ENCODE data around the gene RDH13. TPM values are rescaled to one million over a fixed set of nuclear protein-coding genes. Genes with fewer than 3 reads are reported as not detected.

RDH13 gene
- polyA plus RNA-seq, 1 of the 3 experiments (the other 2 are of a cell fraction): 9.6 TPM

- H4K20me1 ChIP-seq (ENCODE audit: insufficient read depth): peaks cover 17% of the 10 kb centered on the region
- H3K27me3 ChIP-seq (ENCODE audit: insufficient read depth): no peaks in the 10 kb centered on the region
- no peak overlapping the region for H3K27ac ChIP-seq (ENCODE audit: low read depth in 2 of 2, low read length in 1 of 2)
- H3K9me3 ChIP-seq: no peaks in the 10 kb centered on the region
- WGBS (ENCODE audit: low lambda C conversion rate): 91% methylated on average over 30 of the region's 32 CpGs
- no peak overlapping the region for H2AFZ ChIP-seq (ENCODE audit: low read depth)
- H3K79me2 ChIP-seq (ENCODE audit: insufficient read depth): no peaks in the 10 kb centered on the region
- peaks cover 0 to 28% of the 10 kb centered on the region in 2 experiments for H3K36me3 ChIP-seq (replicated peaks in 1 of 2; ENCODE audit: control insufficient read depth in 1 of 2, insufficient read depth in 2 of 2, low read length in 1 of 2)
- H3K4me2 ChIP-seq: no peak overlapping the region
- H3K4me1 ChIP-seq (ENCODE audit: control insufficient read depth in 1 of 2, insufficient read depth in 2 of 2, low read depth in 1 of 2, low read length in 1 of 2): peaks cover 5 to 13% of the 10 kb centered on the region in 2 experiments; a peak in 1 of 4 replicates
- no peak overlapping the region for H3K9ac ChIP-seq
- H3K9me2 ChIP-seq: no peaks in the 10 kb centered on the region
- peaks cover 12% of the 10 kb centered on the region for H3F3A ChIP-seq (replicated peaks; ENCODE audit: insufficient read depth)
- no peak overlapping the region for H3K4me3 ChIP-seq (ENCODE audit: low read depth in 2 of 2, low read length in 1 of 2)
- no peak for TF ChIP-seq ELF1 (IDR thresholded peaks at IDR 0.05)
- TF ChIP-seq SMC3 (IDR thresholded peaks at IDR 0.05; ENCODE audit: low read depth, low read length): no peak
- TF ChIP-seq, protein P1, sequence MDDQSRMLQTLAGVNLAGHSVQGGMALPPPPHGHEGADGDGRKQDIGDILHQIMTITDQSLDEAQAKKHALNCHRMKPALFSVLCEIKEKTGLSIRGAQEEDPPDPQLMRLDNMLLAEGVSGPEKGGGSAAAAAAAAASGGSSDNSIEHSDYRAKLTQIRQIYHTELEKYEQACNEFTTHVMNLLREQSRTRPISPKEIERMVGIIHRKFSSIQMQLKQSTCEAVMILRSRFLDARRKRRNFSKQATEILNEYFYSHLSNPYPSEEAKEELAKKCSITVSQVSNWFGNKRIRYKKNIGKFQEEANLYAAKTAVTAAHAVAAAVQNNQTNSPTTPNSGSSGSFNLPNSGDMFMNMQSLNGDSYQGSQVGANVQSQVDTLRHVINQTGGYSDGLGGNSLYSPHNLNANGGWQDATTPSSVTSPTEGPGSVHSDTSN (IDR thresholded peaks at IDR 0.05): no peak
- TF ChIP-seq, protein P2, sequence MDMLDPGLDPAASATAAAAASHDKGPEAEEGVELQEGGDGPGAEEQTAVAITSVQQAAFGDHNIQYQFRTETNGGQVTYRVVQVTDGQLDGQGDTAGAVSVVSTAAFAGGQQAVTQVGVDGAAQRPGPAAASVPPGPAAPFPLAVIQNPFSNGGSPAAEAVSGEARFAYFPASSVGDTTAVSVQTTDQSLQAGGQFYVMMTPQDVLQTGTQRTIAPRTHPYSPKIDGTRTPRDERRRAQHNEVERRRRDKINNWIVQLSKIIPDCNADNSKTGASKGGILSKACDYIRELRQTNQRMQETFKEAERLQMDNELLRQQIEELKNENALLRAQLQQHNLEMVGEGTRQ (IDR thresholded peaks at IDR 0.05; ENCODE audit: borderline replicate concordance, low read depth, low read length): no peak
- TF ChIP-seq MXI1 (IDR thresholded peaks at IDR 0.05; ENCODE audit: low read depth, low read length): no peak
- no peak for TF ChIP-seq TEAD4 (IDR thresholded peaks at IDR 0.05; ENCODE audit: borderline replicate concordance, insufficient read depth)
- TF ChIP-seq NRF1 (IDR thresholded peaks at IDR 0.05; ENCODE audit: low read depth, low read length): no peak
- no peak for TF ChIP-seq RXRA (IDR thresholded peaks at IDR 0.05; ENCODE audit: borderline replicate concordance, low read depth)
- no peak for TF ChIP-seq ZBTB33 (IDR thresholded peaks at IDR 0.05; ENCODE audit: borderline replicate concordance, low read depth)
- TF ChIP-seq, protein P3, sequence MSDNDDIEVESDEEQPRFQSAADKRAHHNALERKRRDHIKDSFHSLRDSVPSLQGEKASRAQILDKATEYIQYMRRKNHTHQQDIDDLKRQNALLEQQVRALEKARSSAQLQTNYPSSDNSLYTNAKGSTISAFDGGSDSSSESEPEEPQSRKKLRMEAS (IDR thresholded peaks at IDR 0.05; ENCODE audit: low read depth): no peak
- no peak for TF ChIP-seq POLR2AphosphoS5 (IDR thresholded peaks at IDR 0.05; ENCODE audit: low read depth, low read length)
- TF ChIP-seq MEF2A (IDR thresholded peaks at IDR 0.05; ENCODE audit: borderline replicate concordance, low read depth): no peak
- no peak for TF ChIP-seq RCOR1 (IDR thresholded peaks at IDR 0.05; ENCODE audit: low read length)
- no peak for TF ChIP-seq EP300 (IDR thresholded peaks at IDR 0.05; ENCODE audit: borderline replicate concordance in 1 of 2, low read depth in 1 of 2, low read length in 1 of 2)
- TF ChIP-seq TAF1 (IDR thresholded peaks at IDR 0.05; ENCODE audit: borderline replicate concordance, low read depth, low read length): no peak
- ChIA-PET CTCF (no interaction called here), POLR2A (interaction anchor here (1.1 kb wide), 1 partner anchor 317 kb away, joined by 3 read pairs; the partner anchor contains the start of gene UBE2S)
- no peak for DNase-seq
These were observed 28.4 kb upstream of the RDH13 start for GRCh38 chr19:55091126-55091910.
